WTC11 (cell line): ENCODE measurements around the gene ZFPM1. TPM values are rescaled to one million over a fixed set of nuclear protein-coding genes. Genes with fewer than 3 reads are reported as not detected.

Source experiments
- ATAC-seq: fragments of 200-7000 bp; cut with Tn5 transposase; 2 replicates; pipeline ENCODE4 v1.10.0; 2021; ENCODE audit warnings: mild to moderate bottlenecking, moderate library complexity
- CTCF ChIA-PET: fragments of 300-600 bp; sonication (Branson Sonifier 250); formaldehyde crosslinking; loops from one replicate; lab custom pipeline; 2021; ENCODE audit warnings: antibody characterized with exemption; lab: Charles Lee
- POLR2A ChIA-PET: fragments of 350-600 bp; sonication (Branson Sonifier 250); formaldehyde crosslinking; loops from one replicate; lab custom pipeline; 2021; ENCODE audit warnings: antibody characterized with exemption; lab: Charles Lee
- DNase-seq: peaks from one replicate; pipeline ENCODE4 v3.0.0; 2021; ENCODE audit warnings: low spot score
- H3K27ac Mint-ChIP-seq: 2 replicates; pipeline ENCODE4 v1.8.0; 2021; ENCODE audit warnings: mixed read lengths
- H3K27me3 Mint-ChIP-seq: 2 replicates; pipeline ENCODE4 v1.8.0; 2021; ENCODE audit warnings: low read depth, mild to moderate bottlenecking, moderate library complexity, mixed read lengths
- H3K36me3 Mint-ChIP-seq: 2 replicates; pipeline ENCODE4 v1.8.0; 2021; ENCODE audit warnings: mixed read lengths
- H3K4me1 Mint-ChIP-seq: 2 replicates; pipeline ENCODE4 v1.8.0; 2022; ENCODE audit warnings: mixed read lengths
- H3K4me3 Mint-ChIP-seq: 2 replicates; pipeline ENCODE4 v1.8.0; 2021; ENCODE audit warnings: mild to moderate bottlenecking, moderate library complexity, mixed read lengths
- H3K9me3 Mint-ChIP-seq: 2 replicates; pipeline ENCODE4 v1.8.0; 2021; ENCODE audit warnings: mixed read lengths
- ATF6 ChIP-seq: sonication (generic); formaldehyde crosslinking; IDR thresholded peaks from 2 replicates; pipeline ENCODE4 v1.8.1; 2023; ENCODE audit warnings: mild to moderate bottlenecking, missing genetic modification reagents
- E2F1 ChIP-seq: sonication (generic); formaldehyde crosslinking; IDR thresholded peaks from 2 replicates; pipeline ENCODE4 v1.8.0; 2022; ENCODE audit warnings: mild to moderate bottlenecking, missing genetic modification reagents
- ELF4 ChIP-seq: sonication (generic); formaldehyde crosslinking; IDR thresholded peaks from 2 replicates; pipeline ENCODE4 v1.8.1; 2022; ENCODE audit warnings: low read depth, mild to moderate bottlenecking, moderate library complexity, missing genetic modification reagents
- ERG ChIP-seq: fragments of 250-450 bp; sonication (Bioruptor Pico); IDR thresholded peaks from 2 replicates; pipeline ENCODE4 v1.8.0; 2021; ENCODE audit warnings: mild to moderate bottlenecking
- FOXP4 ChIP-seq: sonication (generic); formaldehyde crosslinking; IDR thresholded peaks from 2 replicates; pipeline ENCODE4 v1.8.0; 2022; ENCODE audit warnings: mild to moderate bottlenecking, missing genetic modification reagents
- HMGA2 ChIP-seq: fragments of 250-450 bp; sonication (Bioruptor Pico); IDR thresholded peaks from 2 replicates; pipeline ENCODE4 v1.4.0; 2021; ENCODE audit warnings: mild to moderate bottlenecking, moderate library complexity
- MLX ChIP-seq: sonication (generic); formaldehyde crosslinking; IDR thresholded peaks from 2 replicates; pipeline ENCODE4 v1.8.1; 2023; ENCODE audit warnings: mild to moderate bottlenecking, missing genetic modification reagents, moderate library complexity
- OVOL2 ChIP-seq: fragments of 250-450 bp; sonication (Bioruptor Pico); IDR thresholded peaks from 2 replicates; pipeline ENCODE4 v1.9.0; 2021; ENCODE audit warnings: mild to moderate bottlenecking, borderline replicate concordance
- RELA ChIP-seq: sonication (generic); formaldehyde crosslinking; IDR thresholded peaks from 2 replicates; pipeline ENCODE4 v1.8.1; 2022; ENCODE audit warnings: missing genetic modification reagents, mild to moderate bottlenecking, borderline replicate concordance
- RORB ChIP-seq: fragments of 250-450 bp; sonication (Bioruptor Pico); IDR thresholded peaks from 2 replicates; pipeline ENCODE4 v1.9.0; 2021; ENCODE audit warnings: mild to moderate bottlenecking
- SMAD4 ChIP-seq: sonication (generic); formaldehyde crosslinking; IDR thresholded peaks from 2 replicates; pipeline ENCODE4 v1.8.0; 2022; ENCODE audit warnings: mild to moderate bottlenecking, missing genetic modification reagents
- SP1 ChIP-seq: sonication (generic); formaldehyde crosslinking; conservative IDR thresholded peaks from 2 replicates; pipeline ENCODE4 v1.8.1; 2022; ENCODE audit warnings: missing genetic modification reagents
- TP53 ChIP-seq: sonication (generic); formaldehyde crosslinking; IDR thresholded peaks from 2 replicates; pipeline ENCODE4 v1.8.1; 2023; ENCODE audit warnings: mild to moderate bottlenecking, missing genetic modification reagents
- ZBTB43 ChIP-seq: sonication (generic); formaldehyde crosslinking; IDR thresholded peaks from 2 replicates; pipeline ENCODE4 v1.8.1; 2023; ENCODE audit warnings: mild to moderate bottlenecking, missing genetic modification reagents
- ZNF121 ChIP-seq: sonication (generic); formaldehyde crosslinking; IDR thresholded peaks from 2 replicates; pipeline ENCODE4 v1.8.0; 2023; ENCODE audit warnings: missing genetic modification reagents
- ZNF396 ChIP-seq: fragments of 250-450 bp; sonication (Bioruptor Pico); IDR thresholded peaks from 2 replicates; pipeline ENCODE4 v1.8.0; 2021; ENCODE audit warnings: mild to moderate bottlenecking, moderate library complexity, borderline replicate concordance
- ZNF423 ChIP-seq: fragments of 250-450 bp; sonication (Bioruptor Pico); IDR thresholded peaks from 2 replicates; pipeline ENCODE4 v2.1.2; 2022; ENCODE audit warnings: mild to moderate bottlenecking, moderate library complexity
- ZSCAN18 ChIP-seq: fragments of 250-450 bp; sonication (Bioruptor Pico); IDR thresholded peaks from 2 replicates; pipeline ENCODE4 v2.1.2; 2022; ENCODE audit warnings: mild to moderate bottlenecking, moderate library complexity
- total RNA-seq: library from RNA; stranded (reverse); gene quantifications from 3 replicates; pipeline ENCODE4 v1.2.3, GENCODE V29; 2021

Gene ZFPM1
- total RNA-seq, 1 experiment from 2014 or later = 9.3 TPM

- ATAC-seq (no peak), DNase-seq (no peak)
- POLR2A ChIA-PET = no interaction called here
- Mint-ChIP-seq H3K36me3 (peaks cover 9% of the 10 kb centered on the region), H3K4me3 (no peak overlapping the region), H3K4me1 (peaks cover 12% of the 10 kb centered on the region; the same call in 1 of the 2 replicates), H3K9me3 (peaks cover 16% of the 10 kb centered on the region), H3K27me3 (peaks cover 32% of the 10 kb centered on the region), H3K27ac (no peak overlapping the region)
- CTCF ChIA-PET = interaction anchor here (0.9 to 6.7 kb wide), 7 partner anchors 10 to 101 kb away, joined by 3 to 69 read pairs (median 6); partner anchors contain the start of gene ZC3H18
- no peak for TF ChIP-seq ELF4
- TF ChIP-seq ZNF396 (CRISPR knock-in tag) = no peak
- no peak for TF ChIP-seq RELA (CRISPR knock-in tag)
- no peak for TF ChIP-seq ZSCAN18 (CRISPR knock-in tag)
- TF ChIP-seq ERG (CRISPR knock-in tag) = no peak
- TF ChIP-seq SP1 = no peak
- TF ChIP-seq ZBTB43 = no peak
- no peak for TF ChIP-seq FOXP4
- no peak for TF ChIP-seq TP53
- no peak for TF ChIP-seq ATF6 (CRISPR knock-in tag)
- TF ChIP-seq ZNF423 (CRISPR knock-in tag) = no peak
- TF ChIP-seq OVOL2 = no peak
- TF ChIP-seq E2F1 (CRISPR knock-in tag) = no peak
- TF ChIP-seq MLX = no peak
- no peak for TF ChIP-seq RORB (CRISPR knock-in tag)
- TF ChIP-seq ZNF121 = no peak
- no peak for TF ChIP-seq HMGA2 (CRISPR knock-in tag)
- no peak for TF ChIP-seq SMAD4 (CRISPR knock-in tag)
These were observed 86.2 kb downstream of the ZFPM1 start for GRCh38 chr16:88539261-88539651.
